Measurements from ENCODE around the gene CLEC4C.
"Not testable (repeated sequence)": the region's sequence is repeated elsewhere in the genome, so short reads cannot be mapped to it uniquely, and the experiment has no call there.

The CLEC4C gene

GRCh38 chr12:7747246-7747645, at the start of gene CLEC4C:
Gene CLEC4C, minus strand, starts transcription at chr12:7747375. Its CDS starts 27 bp downstream, at chr12:7747348.
- no peak for DNase-seq

- no peak for DNase-seq
Measured at GRCh38 chr12:7793211-7793610, 46.0 kb upstream of the CLEC4C start.

- DNase-seq: not testable (repeated sequence)
Measured at GRCh38 chr12:7788884-7789528, 41.8 kb upstream of the CLEC4C start, which contains the start of gene NANOG. Gene NANOG, plus strand, starts transcription at chr12:7789402. Its CDS starts 213 bp downstream, at chr12:7789615.

GRCh38 chr12:7788294-7788660, 41.1 kb upstream of the CLEC4C start:
- no peak for DNase-seq

GRCh38 chr12:7787574-7788293, 40.6 kb upstream of the CLEC4C start:
- no peak for DNase-seq

GRCh38 chr12:7784701-7785100, 37.5 kb upstream of the CLEC4C start:
- DNase-seq: no peak

- not testable (repeated sequence) for DNase-seq
Measured at GRCh38 chr12:7783433-7783832, 36.3 kb upstream of the CLEC4C start.

- no peak for DNase-seq
Measured at GRCh38 chr12:7782055-7782454, 34.9 kb upstream of the CLEC4C start.

- DNase-seq: no peak
Measured at GRCh38 chr12:7781274-7781673, 34.1 kb upstream of the CLEC4C start.

GRCh38 chr12:7769999-7770398, 22.8 kb upstream of the CLEC4C start:
- DNase-seq: no peak

- peak; percentile 3 for DNase-seq
Measured at GRCh38 chr12:7758766-7759140, 11.6 kb upstream of the CLEC4C start.

GRCh38 chr12:7756993-7757392, 9.8 kb upstream of the CLEC4C start:
- no peak for DNase-seq

GRCh38 chr12:7755668-7756067, 8.5 kb upstream of the CLEC4C start:
- DNase-seq: not testable (repeated sequence)

- DNase-seq: not testable (repeated sequence)
Measured at GRCh38 chr12:7751941-7752922, 5.1 kb upstream of the CLEC4C start.

- no peak for DNase-seq
Measured at GRCh38 chr12:7751394-7751793, 4.2 kb upstream of the CLEC4C start.

- no peak for DNase-seq
Measured at GRCh38 chr12:7750350-7750749, 3.2 kb upstream of the CLEC4C start.

GRCh38 chr12:7749442-7749841, 2.3 kb upstream of the CLEC4C start:
- DNase-seq: no peak

GRCh38 chr12:7748852-7749251, 1.7 kb upstream of the CLEC4C start:
- no peak for DNase-seq

GRCh38 chr12:7732993-7733392, 14.2 kb downstream of the CLEC4C start:
- no peak for DNase-seq

- no peak for DNase-seq
Measured at GRCh38 chr12:7731486-7731885, 15.7 kb downstream of the CLEC4C start.

GRCh38 chr12:7730984-7731383, 16.2 kb downstream of the CLEC4C start:
- DNase-seq: not testable (repeated sequence)

GRCh38 chr12:7729746-7730145, 17.4 kb downstream of the CLEC4C start:
- no peak for DNase-seq

GRCh38 chr12:7723926-7724325, 23.2 kb downstream of the CLEC4C start:
- DNase-seq: no peak

Measured in midbrain (tissue), 1 donor.